ENCODE data around the gene GOLT1A.
"Not testable (repeated sequence)": the region's sequence is repeated elsewhere in the genome, so short reads cannot be mapped to it uniquely, and the experiment has no call there.

The GOLT1A gene

DNA sequence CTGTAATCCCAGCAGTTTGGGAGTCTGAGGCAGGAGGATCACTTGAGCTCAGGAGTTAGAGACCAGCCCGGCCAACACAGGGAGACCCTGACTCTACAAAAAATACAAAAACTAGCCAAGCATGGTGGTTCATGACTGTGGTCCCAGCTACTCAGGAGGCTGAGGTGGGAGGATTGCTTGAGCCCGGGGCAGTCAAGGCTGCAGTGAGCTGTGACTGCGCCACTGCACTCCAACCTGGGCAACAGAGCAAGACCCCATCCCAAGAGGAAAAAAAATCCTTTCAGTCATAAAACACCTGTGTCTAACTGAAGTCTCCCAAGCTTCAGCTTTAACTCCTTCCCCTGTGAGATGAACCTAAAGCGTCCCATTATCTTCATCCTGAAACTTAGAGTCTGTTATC, 33.1 kb upstream of the GOLT1A start:
- TF ChIP-seq, protein P1, sequence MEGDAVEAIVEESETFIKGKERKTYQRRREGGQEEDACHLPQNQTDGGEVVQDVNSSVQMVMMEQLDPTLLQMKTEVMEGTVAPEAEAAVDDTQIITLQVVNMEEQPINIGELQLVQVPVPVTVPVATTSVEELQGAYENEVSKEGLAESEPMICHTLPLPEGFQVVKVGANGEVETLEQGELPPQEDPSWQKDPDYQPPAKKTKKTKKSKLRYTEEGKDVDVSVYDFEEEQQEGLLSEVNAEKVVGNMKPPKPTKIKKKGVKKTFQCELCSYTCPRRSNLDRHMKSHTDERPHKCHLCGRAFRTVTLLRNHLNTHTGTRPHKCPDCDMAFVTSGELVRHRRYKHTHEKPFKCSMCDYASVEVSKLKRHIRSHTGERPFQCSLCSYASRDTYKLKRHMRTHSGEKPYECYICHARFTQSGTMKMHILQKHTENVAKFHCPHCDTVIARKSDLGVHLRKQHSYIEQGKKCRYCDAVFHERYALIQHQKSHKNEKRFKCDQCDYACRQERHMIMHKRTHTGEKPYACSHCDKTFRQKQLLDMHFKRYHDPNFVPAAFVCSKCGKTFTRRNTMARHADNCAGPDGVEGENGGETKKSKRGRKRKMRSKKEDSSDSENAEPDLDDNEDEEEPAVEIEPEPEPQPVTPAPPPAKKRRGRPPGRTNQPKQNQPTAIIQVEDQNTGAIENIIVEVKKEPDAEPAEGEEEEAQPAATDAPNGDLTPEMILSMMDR (IDR thresholded peaks at IDR 0.05; ENCODE audit: control insufficient read depth, extremely low read depth, insufficient read depth), result no peak
- no peak for DNase-seq (ENCODE audit: low read depth)
- no peak overlapping the region for H3K4me3 ChIP-seq (ENCODE audit: low read depth, low read length)

DNA sequence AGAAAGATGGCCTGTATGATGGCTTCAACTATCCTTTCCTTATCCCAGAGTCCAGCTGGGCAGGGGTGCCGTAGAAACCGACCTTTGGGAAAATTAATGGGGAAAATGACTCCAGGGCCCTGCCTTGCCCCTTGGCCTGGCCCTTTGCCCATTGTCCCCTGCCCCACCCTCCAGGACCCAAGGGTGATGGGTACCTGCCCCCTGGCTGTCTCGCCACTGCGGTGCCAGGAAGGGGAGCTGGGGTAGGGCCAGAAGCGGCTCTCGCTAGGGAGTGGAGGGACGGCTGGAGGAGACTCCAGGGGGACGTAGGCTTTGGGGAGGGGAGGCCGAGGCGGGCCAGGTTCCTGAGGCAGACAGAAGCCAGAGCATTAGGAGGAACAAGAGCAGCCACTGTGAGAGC, 29.1 kb upstream of the GOLT1A start:
- DNase-seq (ENCODE audit: low read depth), result no peak
- TF ChIP-seq, protein P1 (IDR thresholded peaks at IDR 0.05; ENCODE audit: control insufficient read depth, extremely low read depth, insufficient read depth), result no peak
- no peak overlapping the region for H3K4me3 ChIP-seq (ENCODE audit: low read depth, low read length)

DNA sequence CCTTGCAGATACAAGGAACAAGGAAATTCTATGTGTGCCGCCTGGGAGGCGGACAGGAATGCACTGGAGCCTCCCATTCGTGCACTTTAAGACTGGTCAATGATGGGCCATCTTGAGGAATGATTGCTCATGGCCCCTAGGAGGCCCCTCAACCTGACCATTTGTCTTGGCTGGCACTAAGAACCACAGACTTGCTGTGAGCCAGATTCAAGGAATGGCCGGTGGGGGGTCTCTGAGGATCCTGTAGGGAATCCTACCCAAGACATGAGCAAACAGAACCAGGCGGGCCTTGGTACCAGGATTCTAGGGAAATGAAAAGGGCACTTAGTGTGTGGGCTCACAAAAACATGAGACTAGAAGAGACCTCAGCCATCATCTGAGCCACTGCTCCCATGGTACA, 28.1 kb upstream of the GOLT1A start:
- no peak overlapping the region for H3K4me3 ChIP-seq (ENCODE audit: low read depth, low read length)
- TF ChIP-seq, protein P1 (IDR thresholded peaks at IDR 0.05; ENCODE audit: control insufficient read depth, extremely low read depth, insufficient read depth), result no peak
- no peak for DNase-seq (ENCODE audit: low read depth)

DNA sequence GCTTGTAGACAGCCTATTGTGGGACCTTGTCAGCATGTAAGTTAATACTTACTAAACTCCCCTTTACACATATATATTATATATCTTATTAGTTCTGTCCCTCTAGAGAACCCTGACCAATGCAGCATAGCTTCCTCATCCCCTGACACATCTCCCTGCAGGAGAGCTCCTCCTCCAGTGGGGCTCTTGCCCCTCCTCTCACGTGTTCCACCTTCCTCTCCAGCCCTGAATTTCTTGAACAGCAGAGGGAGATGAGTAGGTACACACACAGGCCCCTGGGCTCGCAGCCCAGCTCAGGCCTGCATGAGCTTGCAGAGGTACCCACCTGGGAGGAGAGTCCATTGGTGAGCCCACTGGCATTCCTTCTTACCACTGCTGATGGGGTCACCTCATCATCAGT, 27.3 kb upstream of the GOLT1A start:
- no peak for DNase-seq (ENCODE audit: low read depth)
- TF ChIP-seq, protein P1 (IDR thresholded peaks at IDR 0.05; ENCODE audit: control insufficient read depth, extremely low read depth, insufficient read depth), result no peak
- no peak overlapping the region for H3K4me3 ChIP-seq (ENCODE audit: low read depth, low read length)

DNA sequence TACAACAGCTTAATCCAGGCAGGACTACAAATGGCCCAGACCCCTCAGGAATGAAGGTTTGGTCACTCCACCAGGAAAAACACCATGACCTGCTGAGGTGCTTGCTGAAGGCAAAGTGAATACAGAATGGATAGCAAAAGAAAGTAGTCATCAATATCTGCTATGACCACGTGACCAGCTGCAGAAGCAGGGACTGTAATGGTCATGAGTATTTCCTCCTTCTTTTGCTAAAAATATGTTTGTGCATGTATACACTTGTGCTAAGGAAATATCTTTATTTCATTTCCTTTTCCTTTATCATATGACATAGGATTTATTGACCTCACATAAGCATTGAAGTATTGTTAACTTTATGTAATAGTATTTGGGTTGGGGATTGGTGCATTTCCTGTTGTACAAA, 26.4 kb upstream of the GOLT1A start:
- H3K4me3 ChIP-seq (ENCODE audit: low read depth, low read length), result no peak overlapping the region
- no peak for DNase-seq (ENCODE audit: low read depth)
- TF ChIP-seq, protein P1 (IDR thresholded peaks at IDR 0.05; ENCODE audit: control insufficient read depth, extremely low read depth, insufficient read depth), result no peak

DNA sequence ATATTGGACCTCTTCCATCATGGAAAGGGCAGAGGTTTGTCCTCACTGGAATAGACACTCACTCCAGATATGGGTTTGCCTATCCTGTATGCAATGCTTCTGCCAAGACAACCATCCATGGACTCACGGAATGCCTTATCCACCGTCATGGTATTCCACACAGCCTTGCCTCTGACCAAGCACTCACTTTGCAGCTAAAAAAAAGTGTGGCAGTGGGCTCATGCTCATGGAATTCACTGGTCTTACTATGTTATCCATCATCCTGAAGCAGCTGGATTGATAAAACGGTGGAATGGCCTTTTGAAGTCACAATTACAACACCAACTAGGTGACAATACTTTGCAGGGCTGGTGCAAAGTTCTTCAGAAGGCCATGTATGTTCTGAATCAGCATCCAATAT, 25.6 kb upstream of the GOLT1A start:
- not testable (repeated sequence) for DNase-seq (ENCODE audit: low read depth); H3K4me3 ChIP-seq (ENCODE audit: low read depth, low read length)

DNA sequence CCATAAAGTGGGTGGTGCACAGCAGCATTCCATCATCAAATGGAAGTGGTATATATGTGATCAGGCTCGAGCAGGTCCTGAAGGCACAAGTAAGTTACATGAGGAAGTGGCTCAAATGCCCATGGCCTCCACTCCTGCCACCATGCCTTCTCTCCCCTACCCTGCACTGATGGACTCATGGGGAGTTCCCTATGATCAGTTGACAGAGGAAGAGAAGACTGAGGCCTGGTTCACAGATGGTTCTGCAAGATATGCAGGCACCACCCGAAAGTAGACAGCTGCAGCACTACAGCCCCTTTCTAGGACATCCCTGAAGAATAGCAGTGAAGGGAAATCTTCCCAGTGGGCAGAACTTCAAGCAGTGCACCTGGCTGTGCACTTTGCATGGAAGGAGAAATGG, 24.7 kb upstream of the GOLT1A start:
- H3K4me3 ChIP-seq (ENCODE audit: low read depth, low read length); DNase-seq (ENCODE audit: low read depth): not testable (repeated sequence)

DNA sequence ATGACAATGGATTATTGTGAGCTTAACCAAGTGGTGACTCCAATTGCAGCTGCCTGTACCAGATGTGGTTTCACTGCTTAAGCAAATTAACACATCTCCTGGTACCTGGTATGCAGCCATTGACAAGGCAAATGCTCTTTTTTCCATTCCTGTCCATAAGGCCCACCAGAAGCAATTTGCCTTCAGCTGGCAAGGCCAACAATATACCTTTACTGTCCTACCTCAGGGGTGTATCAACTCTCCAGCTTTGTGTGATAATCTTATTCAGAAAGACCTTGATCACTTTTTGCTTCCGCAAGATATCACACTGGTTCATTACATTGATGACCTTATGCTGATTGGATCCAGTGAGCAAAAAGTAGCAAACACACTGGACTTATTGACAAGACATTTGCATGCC, 23.7 kb upstream of the GOLT1A start:
- H3K4me3 ChIP-seq (ENCODE audit: low read depth, low read length); DNase-seq (ENCODE audit: low read depth): not testable (repeated sequence)

DNA sequence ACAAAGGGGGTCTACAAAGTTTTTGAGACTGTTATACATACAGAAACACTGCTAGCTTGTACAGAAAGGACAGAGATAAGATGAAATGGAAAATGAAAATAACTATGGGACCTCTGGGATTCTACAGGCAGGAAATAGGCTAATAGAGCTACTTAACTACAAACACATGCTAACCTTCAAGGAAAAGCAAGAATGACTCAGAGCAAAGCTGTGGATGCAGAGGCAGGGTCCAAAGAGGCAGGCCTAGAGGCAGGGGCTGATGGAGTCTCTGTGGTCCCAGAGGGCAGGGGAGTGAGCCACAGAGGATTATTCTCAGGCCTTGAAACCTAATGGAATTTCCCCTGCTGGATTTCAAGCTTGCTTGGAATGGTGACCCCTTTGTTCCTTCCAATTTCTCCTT, 18.7 kb upstream of the GOLT1A start:
- H3K4me3 ChIP-seq (ENCODE audit: low read depth, low read length), result no peak overlapping the region
- TF ChIP-seq, protein P1 (IDR thresholded peaks at IDR 0.05; ENCODE audit: control insufficient read depth, extremely low read depth, insufficient read depth), result no peak
- DNase-seq (ENCODE audit: low read depth), result no peak

Data from LNCaP clone FGC (cell line).